Keratinocyte (primary cell): ENCODE measurements around the gene CNPPD1. TPM values are rescaled to one million over a fixed set of nuclear protein-coding genes. Genes with fewer than 3 reads are reported as not detected.

ENCODE experiments used
- DNase-seq: peaks from one replicate; pipeline ENCODE4 v3.0.0-alpha.2; 2011; ENCODE audit warnings: low read depth, missing footprints, low spot score
- FAIRE-seq: peaks from 2 replicates; lab custom pipeline; 2011; peaks lifted over from hg19 to GRCh38; lab: Jason Lieb, UNC
- H2AFZ ChIP-seq: 2 replicates; pipeline ENCODE4 v1.6.0; 2012; ENCODE audit warnings: low read length, control low read depth, inconsistent platforms; ENCODE audit not compliant: control insufficient read depth
- H3K27ac ChIP-seq: 2 replicates; pipeline ENCODE4 v1.5.1; 2011; ENCODE audit warnings: low read length; ENCODE audit not compliant: control insufficient read depth, insufficient read depth
- H3K27me3 ChIP-seq: 3 replicates; pipeline ENCODE4 v1.6.0; 2011; ENCODE audit warnings: low read length; ENCODE audit not compliant: control insufficient read depth, insufficient read depth; ENCODE audit errors: extremely low read depth
- H3K36me3 ChIP-seq, 2 experiments: 2 replicates in 1 of 2; 3 replicates in 1 of 2; pipeline ENCODE4 v1.5.1; 2011; ENCODE audit warnings: low read length in 2 of 2, mild to moderate bottlenecking in 1 of 2; ENCODE audit not compliant: control insufficient read depth in 2 of 2, insufficient read depth in 2 of 2; ENCODE audit errors: extremely low read depth in 1 of 2
- H3K4me1 ChIP-seq: 3 replicates; pipeline ENCODE4 v1.5.1; 2011; ENCODE audit warnings: low read length; ENCODE audit not compliant: control insufficient read depth, insufficient read depth; ENCODE audit errors: extremely low read depth
- H3K4me2 ChIP-seq: 3 replicates; pipeline ENCODE4 v1.6.0; 2011; ENCODE audit warnings: low read depth, low read length; ENCODE audit not compliant: control insufficient read depth, insufficient read depth; ENCODE audit errors: extremely low read depth
- H3K4me3 ChIP-seq, 3 experiments: fragments of 200-600 bp in 1 of 3; sonication (generic) in 1 of 3; 2 replicates in 2 of 3; 3 replicates in 1 of 3; pipeline ENCODE4 v1.5.1; 2011 to 2016; ENCODE audit warnings: low read length in 3 of 3, mild to moderate bottlenecking in 3 of 3, control low read depth in 2 of 3, inconsistent platforms in 1 of 3, low read depth in 1 of 3, mixed read lengths in 1 of 3, mixed run types in 1 of 3, moderate library complexity in 1 of 3; ENCODE audit not compliant: control insufficient read depth in 2 of 3, insufficient read depth in 2 of 3; ENCODE audit errors: extremely low read depth in 1 of 3
- H3K79me2 ChIP-seq: 2 replicates; pipeline ENCODE4 v1.6.0; 2012; ENCODE audit warnings: low read length; ENCODE audit not compliant: control insufficient read depth, insufficient read depth
- H3K9ac ChIP-seq: 3 replicates; pipeline ENCODE4 v1.6.0; 2011; ENCODE audit warnings: low read length; ENCODE audit not compliant: control insufficient read depth, insufficient read depth; ENCODE audit errors: extremely low read depth
- H3K9me1 ChIP-seq: 3 replicates; pipeline ENCODE4 v1.6.0; 2011; ENCODE audit warnings: low read length; ENCODE audit not compliant: control insufficient read depth, insufficient read depth; ENCODE audit errors: extremely low read depth
- H3K9me3 ChIP-seq: 2 replicates; pipeline ENCODE4 v1.5.1; 2012; ENCODE audit warnings: low read depth, low read length; ENCODE audit not compliant: control insufficient read depth
- H4K20me1 ChIP-seq: 3 replicates; pipeline ENCODE4 v1.6.0; 2011; ENCODE audit warnings: low read length; ENCODE audit not compliant: control insufficient read depth, insufficient read depth; ENCODE audit errors: extremely low read depth
- CTCF ChIP-seq, 3 experiments: IDR thresholded peaks in 1 of 3; conservative IDR thresholded peaks in 1 of 3; optimal IDR thresholded peaks in 1 of 3; 2 replicates in 2 of 3; 3 replicates in 1 of 3; pipeline versions ENCODE3 to v1.5.1; 2011; ENCODE audit warnings: low read length in 3 of 3, mild to moderate bottlenecking in 3 of 3, moderate library complexity in 2 of 3, control low read depth in 1 of 3, inconsistent platforms in 1 of 3; ENCODE audit not compliant: insufficient read depth in 2 of 3; ENCODE audit errors: extremely low read depth in 1 of 3
- EZH2 ChIP-seq: IDR thresholded peaks from one replicate; pipeline ENCODE4 v1.6.1; 2012; ENCODE audit warnings: inconsistent platforms, mild to moderate bottlenecking, low read length, moderate library complexity
- dilution Hi-C: fragments of 300-500 bp; cut with MboI; formaldehyde crosslinking; loops from one replicate; pipeline ENCODE4 v1.7.0; 2020; ENCODE audit warnings: low sequenced_read_pairs; ENCODE audit not compliant: extremely low pct_ligation_motif_present
- polyA plus RNA-seq, 5 experiments: library from polyadenylated mRNA; depleted of rRNA in 3 of 5; stranded (reverse) in 3 of 5; stranded (forward) in 1 of 5; unstranded in 1 of 5; fragments of >200 nt; gene quantifications; 1 replicate in 1 of 5; 2 replicates in 3 of 5; 3 replicates in 1 of 5; pipeline versions ENCODE4 v1.2.1 to v1.2.3, GENCODE V29; 2011 to 2012; ENCODE audit warnings: missing spikeins in 2 of 5, low read depth in 1 of 5, low replicate concordance in 1 of 5

Gene CNPPD1
- polyA plus RNA-seq, 1 donor (not counting 4 experiments of a cell fraction or from before 2014, with no cell fraction given): 26.1 TPM

- dilution Hi-C loops: no loop called here
- H3K36me3 ChIP-seq: peaks cover 6 to 14% of the 10 kb centered on the region in 2 experiments
- H3K9ac ChIP-seq: no peak overlapping the region
- no peaks in the 10 kb centered on the region for H3K27me3 ChIP-seq
- FAIRE-seq (no peak), DNase-seq (no peak)
- H3K27ac ChIP-seq: no peak overlapping the region
- H3K9me1 ChIP-seq: no peaks in the 10 kb centered on the region
- H3K4me1 ChIP-seq: no peaks in the 10 kb centered on the region
- no peaks in the 10 kb centered on the region for H4K20me1 ChIP-seq
- H3K4me3 ChIP-seq: no peak overlapping the region
- no peak overlapping the region for H3K4me2 ChIP-seq
- H3K9me3 ChIP-seq: no peaks in the 10 kb centered on the region
- no peak overlapping the region for H2AFZ ChIP-seq
- no peaks in the 10 kb centered on the region for H3K79me2 ChIP-seq
- TF ChIP-seq CTCF (optimal IDR thresholded peaks at IDR 0.05 in 1 of 3, IDR thresholded peaks at IDR 0.05 in 1 of 3, conservative IDR thresholded peaks at IDR 0.05 in 1 of 3; ENCODE audit: extremely low read depth in 1 of 3, insufficient read depth in 2 of 3, low read length in 3 of 3): no peak
- no peak for TF ChIP-seq EZH2
Observed at GRCh38 chr2:219168932-219169331, 7.8 kb downstream of the CNPPD1 start.

GRCh38 chr2:219168526-219168925, 8.2 kb downstream of the CNPPD1 start:
- DNase-seq (no peak), FAIRE-seq (no peak)
- peaks cover 5 to 12% of the 10 kb centered on the region in 2 experiments for H3K36me3 ChIP-seq
- H3K79me2 ChIP-seq: no peaks in the 10 kb centered on the region
- H3K27me3 ChIP-seq: no peaks in the 10 kb centered on the region
- H3K4me1 ChIP-seq: no peaks in the 10 kb centered on the region
- TF ChIP-seq EZH2 (no peak), CTCF (optimal IDR thresholded peaks at IDR 0.05 in 1 of 3, IDR thresholded peaks at IDR 0.05 in 1 of 3, conservative IDR thresholded peaks at IDR 0.05 in 1 of 3; ENCODE audit: extremely low read depth in 1 of 3, insufficient read depth in 2 of 3, low read length in 3 of 3) (no peak)
- no peaks in the 10 kb centered on the region for H3K9me3 ChIP-seq
- no peak overlapping the region for H3K4me3 ChIP-seq
- dilution Hi-C loops: no loop called here
- H3K9ac ChIP-seq: no peak overlapping the region
- no peak overlapping the region for H3K27ac ChIP-seq
- H3K9me1 ChIP-seq: no peaks in the 10 kb centered on the region
- no peak overlapping the region for H2AFZ ChIP-seq
- no peak overlapping the region for H3K4me2 ChIP-seq
- H4K20me1 ChIP-seq: no peaks in the 10 kb centered on the region
